ENCODE data around the gene PCDHB2.
"Not testable (repeated sequence)": the region's sequence is repeated elsewhere in the genome, so short reads cannot be mapped to it uniquely, and the experiment has no call there.

The PCDHB2 gene

GRCh38 chr5:141135718-141136266, 41.4 kb downstream of the PCDHB2 start:
- Histone ChIP-seq H3K4me1 (ENCODE audit: control insufficient read depth, insufficient read depth, low read length, poor library complexity, severe bottlenecking) (no peaks in the 10 kb centered on the region), H3K36me3 (ENCODE audit: control insufficient read depth, insufficient read depth, low read length) (no peaks in the 10 kb centered on the region), H3K9me3 (ENCODE audit: control insufficient read depth, low read length) (peaks cover 16% of the 10 kb centered on the region), H3K4me3 (ENCODE audit: extremely low read depth, insufficient read depth, low read length, poor library complexity, severe bottlenecking) (no peak overlapping the region), H3K27ac (ENCODE audit: low read depth, low read length, severe bottlenecking) (no peak overlapping the region)
- WGBS, 2 experiments (ENCODE audit: insufficient coverage in 2 of 2) = 95 to 98% methylated on average over 17 to 19 of the region's 19 CpGs

DNA sequence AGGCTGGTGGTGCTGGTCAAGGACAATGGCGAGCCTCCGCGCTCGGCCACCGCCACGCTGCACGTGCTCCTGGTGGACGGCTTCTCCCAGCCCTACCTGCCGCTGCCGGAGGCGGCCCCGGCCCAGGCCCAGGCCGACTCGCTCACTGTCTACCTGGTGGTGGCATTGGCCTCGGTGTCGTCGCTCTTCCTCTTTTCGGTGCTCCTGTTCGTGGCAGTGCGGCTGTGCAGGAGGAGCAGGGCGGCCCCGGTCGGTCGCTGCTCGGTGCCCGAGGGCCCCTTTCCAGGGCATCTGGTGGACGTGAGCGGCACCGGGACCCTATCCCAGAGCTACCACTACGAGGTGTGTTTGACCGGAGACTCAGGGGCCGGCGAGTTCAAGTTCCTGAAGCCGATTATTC, 42.9 kb downstream of the PCDHB2 start:
- not testable (repeated sequence) for H3K36me3 ChIP-seq (ENCODE audit: control insufficient read depth, insufficient read depth, low read length); H3K4me1 ChIP-seq (ENCODE audit: control insufficient read depth, insufficient read depth, low read length, poor library complexity, severe bottlenecking); H3K4me3 ChIP-seq (ENCODE audit: extremely low read depth, insufficient read depth, low read length, poor library complexity, severe bottlenecking); H3K27ac ChIP-seq (ENCODE audit: low read depth, low read length, severe bottlenecking)
- H3K9me3 ChIP-seq (ENCODE audit: control insufficient read depth, low read length) = peaks cover 16% of the 10 kb centered on the region
- 96 to 97% methylated on average over 16 to 27 of the region's 34 CpGs for WGBS, 2 experiments (ENCODE audit: insufficient coverage in 2 of 2)
